DND-41 (cell line): ENCODE results near the gene ATP2C1.

Source experiments
- ATAC-seq: fragments of 200-7000 bp; cut with Tn5 transposase; 3 replicates; pipeline ENCODE4 v1.9.1; 2021; ENCODE audit warnings: low read depth; ENCODE audit not compliant: insufficient read depth
- DNase-seq: peaks from one replicate; pipeline ENCODE4 v3.0.0-alpha.2; 2020
- H2AFZ ChIP-seq: 2 replicates; pipeline ENCODE4 v1.6.0; 2012; ENCODE audit warnings: low read depth, low read length
- H3K27ac ChIP-seq: 2 replicates; pipeline ENCODE4 v1.5.1; 2012; ENCODE audit warnings: low read length, inconsistent platforms
- H3K27me3 ChIP-seq: fragments of 200-600 bp; sonication (generic); 2 replicates; pipeline ENCODE4 v1.6.0; 2012; ENCODE audit warnings: low read length, mild to moderate bottlenecking, inconsistent platforms; ENCODE audit not compliant: insufficient read depth, poor library complexity
- H3K36me3 ChIP-seq: 2 replicates; pipeline ENCODE4 v1.5.1; 2012; ENCODE audit warnings: low read length, inconsistent platforms; ENCODE audit not compliant: insufficient read depth
- H3K4me1 ChIP-seq: 2 replicates; pipeline ENCODE4 v1.5.1; 2012; ENCODE audit warnings: mild to moderate bottlenecking, low read length; ENCODE audit not compliant: insufficient read depth
- H3K4me2 ChIP-seq: 2 replicates; pipeline ENCODE4 v1.6.0; 2012; ENCODE audit warnings: mild to moderate bottlenecking, moderate library complexity, low read length, inconsistent platforms; ENCODE audit not compliant: insufficient read depth
- H3K4me3 ChIP-seq, 2 experiments: fragments of 200-600 bp in 1 of 2; shearing (Covaris generic) in 1 of 2; 2 replicates each; pipeline ENCODE4 v1.5.1; 2012 to 2016; ENCODE audit warnings: inconsistent platforms in 2 of 2, low read length in 2 of 2, mild to moderate bottlenecking in 2 of 2, low read depth in 1 of 2, moderate library complexity in 1 of 2
- H3K79me2 ChIP-seq: 2 replicates; pipeline ENCODE4 v1.6.0; 2012; ENCODE audit warnings: low read length, inconsistent platforms; ENCODE audit not compliant: insufficient read depth
- H3K9ac ChIP-seq: 2 replicates; pipeline ENCODE4 v1.6.0; 2012; ENCODE audit warnings: low read depth, mild to moderate bottlenecking, inconsistent platforms, low read length, moderate library complexity
- H3K9me3 ChIP-seq: 2 replicates; pipeline ENCODE4 v1.5.1; 2012; ENCODE audit warnings: low read length, moderate library complexity, mild to moderate bottlenecking, inconsistent platforms; ENCODE audit not compliant: insufficient read depth, severe bottlenecking
- H4K20me1 ChIP-seq: 2 replicates; pipeline ENCODE4 v1.6.0; 2012; ENCODE audit warnings: low read length; ENCODE audit not compliant: insufficient read depth
- CTCF ChIP-seq: IDR thresholded peaks from 2 replicates; pipeline ENCODE4 v1.5.1; 2012; ENCODE audit warnings: borderline replicate concordance, low read length, moderate library complexity, mild to moderate bottlenecking; ENCODE audit not compliant: poor library complexity, severe bottlenecking; ENCODE audit errors: extremely low read depth
- EZH2 ChIP-seq: IDR thresholded peaks from 3 replicates; pipeline ENCODE4 v1.6.1; 2012; ENCODE audit warnings: borderline replicate concordance, low read depth, mild to moderate bottlenecking, moderate library complexity, low read length, inconsistent platforms; ENCODE audit not compliant: severe bottlenecking

The ATP2C1 gene

GRCh38 chr3:130907966-130908365 lies 14.1 kb downstream of the ATP2C1 start:
- Histone ChIP-seq H4K20me1 (peaks cover 17% of the 10 kb centered on the region; the same call in 1 of the 2 replicates), H3K27ac (no peak overlapping the region), H3K4me3 (no peak overlapping the region), H3K9me3 (no peaks in the 10 kb centered on the region), H3K27me3 (no peaks in the 10 kb centered on the region), H3K79me2 (peaks cover 70% of the 10 kb centered on the region), H3K4me1 (no peaks in the 10 kb centered on the region), H3K9ac (no peak overlapping the region), H2AFZ (no peak overlapping the region), H3K36me3 (no peaks in the 10 kb centered on the region), H3K4me2 (no peak overlapping the region)
- TF ChIP-seq CTCF (no peak), EZH2 (no peak)
- ATAC-seq (no peak), DNase-seq (no peak)

GRCh38 chr3:130915567-130916292 lies 21.8 kb downstream of the ATP2C1 start:
- no peaks in the 10 kb centered on the region for H3K4me1 ChIP-seq
- H3K4me3 ChIP-seq = no peak overlapping the region
- no peak for DNase-seq
- peaks cover 61% of the 10 kb centered on the region for H3K79me2 ChIP-seq
- no peak for ATAC-seq
- no peak overlapping the region for H3K9ac ChIP-seq
- H3K9me3 ChIP-seq = no peaks in the 10 kb centered on the region
- H3K27me3 ChIP-seq = no peaks in the 10 kb centered on the region
- no peaks in the 10 kb centered on the region for H3K36me3 ChIP-seq
- no peaks in the 10 kb centered on the region for H4K20me1 ChIP-seq
- no peak overlapping the region for H3K27ac ChIP-seq
- no peak overlapping the region for H2AFZ ChIP-seq
- TF ChIP-seq CTCF = no peak
- TF ChIP-seq EZH2 = no peak
- no peak overlapping the region for H3K4me2 ChIP-seq

- Histone ChIP-seq H4K20me1 (no peaks in the 10 kb centered on the region), H3K4me2 (no peak overlapping the region)
Observed at GRCh38 chr3:130916507-130917167, 22.8 kb downstream of the ATP2C1 start.

More at GRCh38 chr3:130916507-130917167, 22.8 kb downstream of the ATP2C1 start:
- no peak for ATAC-seq
- Histone ChIP-seq H3K27me3 (no peaks in the 10 kb centered on the region), H3K9me3 (no peaks in the 10 kb centered on the region), H3K36me3 (no peaks in the 10 kb centered on the region), H3K4me1 (no peaks in the 10 kb centered on the region), H3K27ac (no peak overlapping the region), H3K4me3 (no peak overlapping the region), H3K79me2 (peaks cover 70% of the 10 kb centered on the region), H2AFZ (no peak overlapping the region), H3K9ac (no peak overlapping the region)
- no peak for DNase-seq
- no peak for TF ChIP-seq EZH2
- no peak for TF ChIP-seq CTCF
